Stimulated activated CD4-positive, alpha-beta T cell treated with anti-CD3 and anti-CD28 coated beads, Interleukin-1b, Interleukin-23, amount 100 ng/mL, for 4 hours (primary cell): ENCODE measurements around the gene NDE1.

Source experiments
- DNase-seq, 2 donors: peaks; one replicate each; pipeline ENCODE4 v3.0.0-alpha.2; 2020; ENCODE audit warnings: low read depth in 2 of 2

Gene NDE1

GRCh38 chr16:15769239-15769638, 119.2 kb downstream of the NDE1 start:
- DNase-seq: no peak

GRCh38 chr16:15770107-15770506, 120.1 kb downstream of the NDE1 start:
- no peak for DNase-seq

- DNase-seq: no peak
Observed at GRCh38 chr16:15770512-15770911, 120.5 kb downstream of the NDE1 start.

- no peak for DNase-seq
Observed at GRCh38 chr16:15771694-15772093, 121.6 kb downstream of the NDE1 start.

- no peak for DNase-seq
Observed at GRCh38 chr16:15772579-15773293, 122.7 kb downstream of the NDE1 start.

GRCh38 chr16:15773968-15774367, 123.9 kb downstream of the NDE1 start:
- no peak for DNase-seq

GRCh38 chr16:15775209-15775608, 125.2 kb downstream of the NDE1 start:
- DNase-seq: no peak

- no peak for DNase-seq
Observed at GRCh38 chr16:15775663-15776304, 125.7 kb downstream of the NDE1 start.
